SK-N-SH treated with all-trans-retinoic acid at 6 μM for 48 hours (cell line): ENCODE data around the gene MIEN1.

Experiments used
- ATAC-seq: fragments of 200-7000 bp; cut with Tn5 transposase; 3 replicates; pipeline ENCODE4 v1.9.1; 2020; ENCODE audit warnings: mild to moderate bottlenecking, moderate library complexity
- ARNTL ChIP-seq: fragments of 450-650 bp; formaldehyde crosslinking; IDR thresholded peaks from 2 replicates; pipeline ENCODE4 v1.5.0; 2020; ENCODE audit warnings: low read depth, mild to moderate bottlenecking, moderate library complexity, borderline replicate concordance
- BACH2 ChIP-seq: fragments of 250-450 bp; sonication (Bioruptor Pico); IDR thresholded peaks from 2 replicates; pipeline ENCODE4 v1.9.0; 2021; ENCODE audit warnings: mild to moderate bottlenecking, borderline replicate concordance
- CSDC2 ChIP-seq: fragments of 250-450 bp; sonication (Bioruptor Pico); IDR thresholded peaks from 2 replicates; pipeline ENCODE4 v1.5.0; 2020; ENCODE audit warnings: mild to moderate bottlenecking, moderate library complexity
- ESRRG ChIP-seq: fragments of 250-450 bp; sonication (Bioruptor Pico); IDR thresholded peaks from 2 replicates; pipeline ENCODE4 v1.6.1; 2021; ENCODE audit warnings: mild to moderate bottlenecking
- GLIS3 ChIP-seq: fragments of 250-450 bp; sonication (Bioruptor Pico); IDR thresholded peaks from 2 replicates; pipeline ENCODE4 v1.5.0; 2020; ENCODE audit warnings: mild to moderate bottlenecking, moderate library complexity
- ISL1 ChIP-seq: fragments of 250-450 bp; sonication (Bioruptor Pico); IDR thresholded peaks from 2 replicates; pipeline ENCODE4 v2.1.2; 2022; ENCODE audit warnings: mild to moderate bottlenecking, moderate library complexity
- OSR1 ChIP-seq: fragments of 250-450 bp; sonication (Bioruptor Pico); IDR thresholded peaks from 2 replicates; pipeline ENCODE4 v1.8.0; 2022; ENCODE audit warnings: moderate library complexity, mild to moderate bottlenecking, inconsistent platforms
- SNAI2 ChIP-seq: fragments of 250-450 bp; sonication (Bioruptor Pico); IDR thresholded peaks from 2 replicates; pipeline ENCODE4 v1.5.0; 2020; ENCODE audit warnings: mild to moderate bottlenecking, moderate library complexity
- TCF4 ChIP-seq: fragments of 250-450 bp; sonication (Bioruptor Pico); IDR thresholded peaks from 2 replicates; pipeline ENCODE4 v1.8.0; 2021; ENCODE audit warnings: mild to moderate bottlenecking, moderate library complexity, borderline replicate concordance
- TOX ChIP-seq: fragments of 250-450 bp; sonication (Bioruptor Pico); IDR thresholded peaks from 2 replicates; pipeline ENCODE4 v1.8.0; 2021; ENCODE audit warnings: mild to moderate bottlenecking, moderate library complexity, borderline replicate concordance
- ZC3H10 ChIP-seq: fragments of 250-450 bp; sonication (Bioruptor Pico); IDR thresholded peaks from 2 replicates; pipeline ENCODE4 v1.5.1; 2021; ENCODE audit warnings: mild to moderate bottlenecking, moderate library complexity
- ZFP3 ChIP-seq: fragments of 250-450 bp; sonication (Bioruptor Pico); IDR thresholded peaks from 2 replicates; pipeline ENCODE4 v1.5.0; 2020; ENCODE audit warnings: mild to moderate bottlenecking, moderate library complexity
- ZFP30 ChIP-seq: fragments of 450-650 bp; formaldehyde crosslinking; IDR thresholded peaks from 2 replicates; pipeline ENCODE4 v1.5.0; 2022; ENCODE audit warnings: mild to moderate bottlenecking, moderate library complexity
- ZNF565 ChIP-seq: fragments of 450-650 bp; formaldehyde crosslinking; conservative IDR thresholded peaks from 2 replicates; pipeline ENCODE4 v1.5.0; 2020; ENCODE audit warnings: low read depth, mild to moderate bottlenecking, moderate library complexity
- ZNF70 ChIP-seq: fragments of 450-650 bp; formaldehyde crosslinking; IDR thresholded peaks from 2 replicates; pipeline ENCODE4 v1.5.0; 2020; ENCODE audit warnings: mild to moderate bottlenecking, moderate library complexity
- ZNF8 ChIP-seq: fragments of 450-650 bp; formaldehyde crosslinking; IDR thresholded peaks from 2 replicates; pipeline ENCODE4 v1.5.0; 2020; ENCODE audit warnings: mild to moderate bottlenecking, moderate library complexity
- TF ChIP-seq, protein P1 (sequence below): fragments of 250-450 bp; sonication (Bioruptor Pico); IDR thresholded peaks from 2 replicates; pipeline ENCODE4 v1.5.1; 2020; ENCODE audit warnings: low read depth, mild to moderate bottlenecking, moderate library complexity
- TF ChIP-seq, protein P2 (sequence below): fragments of 250-450 bp; sonication (Bioruptor Pico); IDR thresholded peaks from 2 replicates; pipeline ENCODE4 v1.5.1; 2021; ENCODE audit warnings: mild to moderate bottlenecking, moderate library complexity
- TF ChIP-seq, protein P3 (sequence below): fragments of 250-450 bp; sonication (Bioruptor Pico); IDR thresholded peaks from 2 replicates; pipeline ENCODE4 v1.8.0; 2020; ENCODE audit warnings: mild to moderate bottlenecking, moderate library complexity, borderline replicate concordance
- TF ChIP-seq, protein P4 (sequence below): fragments of 250-450 bp; sonication (Bioruptor Pico); IDR thresholded peaks from 2 replicates; pipeline ENCODE4 v1.5.0; 2020; ENCODE audit warnings: mild to moderate bottlenecking, moderate library complexity
- TF ChIP-seq, protein P5 (sequence below): fragments of 250-450 bp; sonication (Bioruptor Pico); IDR thresholded peaks from 2 replicates; pipeline ENCODE4 v1.8.0; 2021; ENCODE audit warnings: low read depth, mild to moderate bottlenecking, moderate library complexity, borderline replicate concordance

Gene MIEN1

DNA sequence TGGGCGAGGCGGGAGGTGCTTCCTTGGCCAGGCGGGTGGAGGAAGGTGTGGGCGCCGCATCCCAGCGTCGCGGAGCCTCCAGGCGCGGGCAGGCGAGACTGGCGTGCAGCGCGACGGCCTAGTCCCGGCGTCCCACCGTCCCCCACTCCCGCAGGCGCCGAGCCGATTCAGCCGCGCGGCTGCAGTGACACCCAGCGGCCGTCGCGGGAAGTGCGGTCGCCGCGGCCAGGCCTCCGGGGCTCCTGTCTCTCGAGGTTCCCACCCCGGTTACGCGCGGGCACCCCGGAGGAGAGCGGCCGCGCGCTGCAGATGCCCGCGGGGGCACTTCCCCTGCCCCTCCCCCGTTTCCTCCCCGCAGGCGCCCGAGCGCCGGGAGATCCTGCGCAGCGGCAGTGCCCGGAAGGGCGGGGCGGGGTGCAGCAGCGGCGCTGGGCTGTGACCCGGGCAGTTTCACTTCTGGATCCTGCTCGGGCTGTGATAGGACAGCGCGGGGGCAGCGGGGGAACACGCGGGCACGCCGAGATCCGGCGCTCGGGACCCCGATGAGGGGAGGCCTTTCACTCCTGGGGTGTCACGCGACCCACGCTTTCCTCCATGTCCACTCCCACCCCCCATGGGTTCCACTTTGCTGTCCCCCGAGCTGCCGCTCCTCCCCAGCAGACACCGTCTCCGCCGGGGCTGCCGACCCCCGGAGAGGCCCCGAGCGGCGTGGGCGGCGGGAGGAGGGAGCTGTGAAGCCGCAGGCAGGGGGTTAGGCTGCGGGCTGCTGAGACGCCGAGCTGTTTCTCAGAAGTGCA lies 24.0 kb upstream of the MIEN1 start:
- TF ChIP-seq CSDC2 = 0 out of 2 replicates have a peak, but pooled peaks have one; percentile 11
- no peak for TF ChIP-seq GLIS3 (CRISPR knock-in tag)
- no peak for TF ChIP-seq ZC3H10
- ATAC-seq = peak; percentile 94

DNA sequence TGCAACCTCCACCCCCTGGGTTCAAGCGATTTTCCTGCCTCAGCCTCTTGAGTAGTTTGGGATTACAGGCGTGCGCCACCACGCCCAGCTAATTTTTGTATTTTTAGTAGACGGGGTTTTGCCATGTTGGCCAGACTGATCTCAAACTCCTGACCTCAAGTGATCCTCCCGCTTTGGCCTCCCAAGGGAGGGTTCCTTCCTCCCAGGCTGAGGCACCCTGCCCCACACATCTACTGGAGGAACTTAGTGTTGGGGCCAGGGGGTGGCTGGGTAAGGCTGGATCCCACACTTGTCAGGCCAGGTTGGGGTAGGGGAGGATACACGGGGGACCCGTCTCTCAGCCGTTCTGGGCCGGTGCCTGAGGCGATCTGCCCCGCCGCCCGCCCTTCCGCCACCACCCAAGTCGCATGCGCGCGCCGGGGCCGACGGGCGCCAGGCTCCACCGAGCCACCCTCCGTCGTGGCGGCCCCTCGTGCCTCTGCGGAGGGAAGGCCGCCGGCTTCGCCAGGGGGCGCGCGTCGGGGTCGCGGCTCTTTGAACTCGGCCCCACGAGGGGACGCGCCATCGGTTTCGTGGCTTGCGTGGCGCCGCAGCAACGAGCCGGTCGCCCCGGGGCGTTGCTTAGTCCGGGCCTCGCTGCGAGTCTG lies 23.3 kb upstream of the MIEN1 start:
- TF ChIP-seq ZC3H10 (no peak), ESRRG (CRISPR knock-in tag) (peak; percentile 14; the same call in 1 of the 2 replicates)
- ATAC-seq = peak; percentile 7

DNA sequence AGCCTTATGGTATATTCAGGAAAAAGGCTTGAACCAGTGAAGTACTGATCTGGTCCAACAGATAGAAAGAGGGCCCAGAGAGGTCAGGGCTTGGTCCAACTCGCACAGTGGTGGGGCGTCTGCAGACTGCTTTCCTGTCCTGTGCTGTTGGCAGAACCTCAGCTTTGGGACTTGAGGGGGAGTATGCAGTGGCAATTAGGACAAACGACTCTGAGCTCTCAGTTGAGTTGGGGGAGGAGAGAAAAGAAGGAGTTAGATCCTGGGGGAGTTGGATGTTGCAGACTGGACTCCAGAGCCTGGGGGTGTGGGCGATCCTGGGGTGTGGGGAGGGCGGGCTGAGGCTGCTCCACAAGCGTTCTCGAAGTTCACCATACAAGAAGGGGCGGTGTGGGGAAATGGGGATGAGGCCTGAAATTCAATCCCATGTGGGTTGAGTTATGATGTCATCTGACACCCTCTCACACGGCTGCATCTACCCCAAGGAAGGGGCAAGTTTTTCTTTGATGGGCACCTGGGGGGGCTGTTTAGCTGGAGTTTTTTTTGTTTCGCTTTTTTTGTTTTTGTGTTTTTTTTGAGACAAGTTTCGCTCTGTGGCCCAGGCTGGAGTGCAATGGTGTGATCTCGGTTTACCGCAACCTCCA lies 22.0 kb upstream of the MIEN1 start:
- no peak for TF ChIP-seq ISL1 (CRISPR knock-in tag)
- no peak for TF ChIP-seq ZC3H10
- no peak for TF ChIP-seq ESRRG (CRISPR knock-in tag)
- ATAC-seq = no peak

DNA sequence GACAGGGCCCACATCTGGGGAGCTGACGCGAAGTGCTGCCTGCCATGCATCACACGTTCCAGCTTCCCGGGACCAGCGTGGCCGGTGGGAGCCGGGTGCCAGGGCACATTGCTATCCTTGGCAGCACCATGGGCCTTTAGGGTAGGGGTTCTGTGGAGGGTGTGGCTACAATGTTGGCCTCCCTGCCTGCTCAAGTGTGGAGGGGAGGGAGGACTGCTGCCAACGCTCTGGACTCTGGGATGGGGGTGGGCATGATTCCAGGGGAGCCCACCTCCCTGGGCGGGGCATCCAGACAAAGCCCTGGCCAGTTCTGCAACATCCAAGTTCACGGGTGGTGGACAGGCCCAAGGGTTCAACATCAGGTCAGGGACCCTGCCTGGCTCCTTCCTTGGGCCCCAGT lies 21.3 kb upstream of the MIEN1 start:
- no peak for ATAC-seq
- no peak for TF ChIP-seq ZFP3 (CRISPR knock-in tag)
- TF ChIP-seq, protein P1, sequence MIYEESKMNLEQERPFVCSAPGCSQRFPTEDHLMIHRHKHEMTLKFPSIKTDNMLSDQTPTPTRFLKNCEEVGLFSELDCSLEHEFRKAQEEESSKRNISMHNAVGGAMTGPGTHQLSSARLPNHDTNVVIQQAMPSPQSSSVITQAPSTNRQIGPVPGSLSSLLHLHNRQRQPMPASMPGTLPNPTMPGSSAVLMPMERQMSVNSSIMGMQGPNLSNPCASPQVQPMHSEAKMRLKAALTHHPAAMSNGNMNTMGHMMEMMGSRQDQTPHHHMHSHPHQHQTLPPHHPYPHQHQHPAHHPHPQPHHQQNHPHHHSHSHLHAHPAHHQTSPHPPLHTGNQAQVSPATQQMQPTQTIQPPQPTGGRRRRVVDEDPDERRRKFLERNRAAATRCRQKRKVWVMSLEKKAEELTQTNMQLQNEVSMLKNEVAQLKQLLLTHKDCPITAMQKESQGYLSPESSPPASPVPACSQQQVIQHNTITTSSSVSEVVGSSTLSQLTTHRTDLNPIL (CRISPR knock-in tag) = no peak
- no peak for TF ChIP-seq ZFP30
- TF ChIP-seq, protein P2, sequence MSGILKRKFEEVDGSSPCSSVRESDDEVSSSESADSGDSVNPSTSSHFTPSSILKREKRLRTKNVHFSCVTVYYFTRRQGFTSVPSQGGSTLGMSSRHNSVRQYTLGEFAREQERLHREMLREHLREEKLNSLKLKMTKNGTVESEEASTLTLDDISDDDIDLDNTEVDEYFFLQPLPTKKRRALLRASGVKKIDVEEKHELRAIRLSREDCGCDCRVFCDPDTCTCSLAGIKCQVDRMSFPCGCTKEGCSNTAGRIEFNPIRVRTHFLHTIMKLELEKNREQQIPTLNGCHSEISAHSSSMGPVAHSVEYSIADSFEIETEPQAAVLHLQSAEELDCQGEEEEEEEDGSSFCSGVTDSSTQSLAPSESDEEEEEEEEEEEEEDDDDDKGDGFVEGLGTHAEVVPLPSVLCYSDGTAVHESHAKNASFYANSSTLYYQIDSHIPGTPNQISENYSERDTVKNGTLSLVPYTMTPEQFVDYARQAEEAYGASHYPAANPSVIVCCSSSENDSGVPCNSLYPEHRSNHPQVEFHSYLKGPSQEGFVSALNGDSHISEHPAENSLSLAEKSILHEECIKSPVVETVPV (CRISPR knock-in tag) = no peak
- TF ChIP-seq, protein P3, sequence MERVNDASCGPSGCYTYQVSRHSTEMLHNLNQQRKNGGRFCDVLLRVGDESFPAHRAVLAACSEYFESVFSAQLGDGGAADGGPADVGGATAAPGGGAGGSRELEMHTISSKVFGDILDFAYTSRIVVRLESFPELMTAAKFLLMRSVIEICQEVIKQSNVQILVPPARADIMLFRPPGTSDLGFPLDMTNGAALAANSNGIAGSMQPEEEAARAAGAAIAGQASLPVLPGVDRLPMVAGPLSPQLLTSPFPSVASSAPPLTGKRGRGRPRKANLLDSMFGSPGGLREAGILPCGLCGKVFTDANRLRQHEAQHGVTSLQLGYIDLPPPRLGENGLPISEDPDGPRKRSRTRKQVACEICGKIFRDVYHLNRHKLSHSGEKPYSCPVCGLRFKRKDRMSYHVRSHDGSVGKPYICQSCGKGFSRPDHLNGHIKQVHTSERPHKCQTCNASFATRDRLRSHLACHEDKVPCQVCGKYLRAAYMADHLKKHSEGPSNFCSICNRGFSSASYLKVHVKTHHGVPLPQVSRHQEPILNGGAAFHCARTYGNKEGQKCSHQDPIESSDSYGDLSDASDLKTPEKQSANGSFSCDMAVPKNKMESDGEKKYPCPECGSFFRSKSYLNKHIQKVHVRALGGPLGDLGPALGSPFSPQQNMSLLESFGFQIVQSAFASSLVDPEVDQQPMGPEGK (CRISPR knock-in tag) = no peak
- TF ChIP-seq TOX (CRISPR knock-in tag) = no peak
- no peak for TF ChIP-seq ZNF70 (CRISPR knock-in tag)
- TF ChIP-seq OSR1 (CRISPR knock-in tag) = no peak
- no peak for TF ChIP-seq ZNF565 (CRISPR knock-in tag)
- no peak for TF ChIP-seq GLIS3 (CRISPR knock-in tag)
- no peak for TF ChIP-seq BACH2 (CRISPR knock-in tag)
- TF ChIP-seq, protein P4, sequence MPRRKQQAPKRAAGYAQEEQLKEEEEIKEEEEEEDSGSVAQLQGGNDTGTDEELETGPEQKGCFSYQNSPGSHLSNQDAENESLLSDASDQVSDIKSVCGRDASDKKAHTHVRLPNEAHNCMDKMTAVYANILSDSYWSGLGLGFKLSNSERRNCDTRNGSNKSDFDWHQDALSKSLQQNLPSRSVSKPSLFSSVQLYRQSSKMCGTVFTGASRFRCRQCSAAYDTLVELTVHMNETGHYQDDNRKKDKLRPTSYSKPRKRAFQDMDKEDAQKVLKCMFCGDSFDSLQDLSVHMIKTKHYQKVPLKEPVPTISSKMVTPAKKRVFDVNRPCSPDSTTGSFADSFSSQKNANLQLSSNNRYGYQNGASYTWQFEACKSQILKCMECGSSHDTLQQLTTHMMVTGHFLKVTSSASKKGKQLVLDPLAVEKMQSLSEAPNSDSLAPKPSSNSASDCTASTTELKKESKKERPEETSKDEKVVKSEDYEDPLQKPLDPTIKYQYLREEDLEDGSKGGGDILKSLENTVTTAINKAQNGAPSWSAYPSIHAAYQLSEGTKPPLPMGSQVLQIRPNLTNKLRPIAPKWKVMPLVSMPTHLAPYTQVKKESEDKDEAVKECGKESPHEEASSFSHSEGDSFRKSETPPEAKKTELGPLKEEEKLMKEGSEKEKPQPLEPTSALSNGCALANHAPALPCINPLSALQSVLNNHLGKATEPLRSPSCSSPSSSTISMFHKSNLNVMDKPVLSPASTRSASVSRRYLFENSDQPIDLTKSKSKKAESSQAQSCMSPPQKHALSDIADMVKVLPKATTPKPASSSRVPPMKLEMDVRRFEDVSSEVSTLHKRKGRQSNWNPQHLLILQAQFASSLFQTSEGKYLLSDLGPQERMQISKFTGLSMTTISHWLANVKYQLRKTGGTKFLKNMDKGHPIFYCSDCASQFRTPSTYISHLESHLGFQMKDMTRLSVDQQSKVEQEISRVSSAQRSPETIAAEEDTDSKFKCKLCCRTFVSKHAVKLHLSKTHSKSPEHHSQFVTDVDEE (CRISPR knock-in tag) = no peak
- TF ChIP-seq ZC3H10 = no peak
- TF ChIP-seq, protein P5, sequence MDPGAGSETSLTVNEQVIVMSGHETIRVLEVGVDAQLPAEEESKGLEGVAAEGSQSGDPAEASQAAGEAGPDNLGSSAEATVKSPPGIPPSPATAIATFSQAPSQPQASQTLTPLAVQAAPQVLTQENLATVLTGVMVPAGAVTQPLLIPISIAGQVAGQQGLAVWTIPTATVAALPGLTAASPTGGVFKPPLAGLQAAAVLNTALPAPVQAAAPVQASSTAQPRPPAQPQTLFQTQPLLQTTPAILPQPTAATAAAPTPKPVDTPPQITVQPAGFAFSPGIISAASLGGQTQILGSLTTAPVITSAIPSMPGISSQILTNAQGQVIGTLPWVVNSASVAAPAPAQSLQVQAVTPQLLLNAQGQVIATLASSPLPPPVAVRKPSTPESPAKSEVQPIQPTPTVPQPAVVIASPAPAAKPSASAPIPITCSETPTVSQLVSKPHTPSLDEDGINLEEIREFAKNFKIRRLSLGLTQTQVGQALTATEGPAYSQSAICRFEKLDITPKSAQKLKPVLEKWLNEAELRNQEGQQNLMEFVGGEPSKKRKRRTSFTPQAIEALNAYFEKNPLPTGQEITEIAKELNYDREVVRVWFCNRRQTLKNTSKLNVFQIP (CRISPR knock-in tag) = no peak
- TF ChIP-seq ARNTL = no peak
- no peak for TF ChIP-seq SNAI2 (CRISPR knock-in tag)
- TF ChIP-seq TCF4 (CRISPR knock-in tag) = no peak
- TF ChIP-seq ZNF8 (CRISPR knock-in tag) = no peak
- TF ChIP-seq ESRRG (CRISPR knock-in tag) = no peak
